ENCODE measurements around the gene TBL3. TPM values are rescaled to one million over a fixed set of nuclear protein-coding genes. Genes with fewer than 3 reads are reported as not detected.

TBL3 gene
- total RNA-seq, 1 experiment from 2014 or later: 34.7 TPM

GRCh38 chr16:1929578-1930337 lies 42.1 kb upstream of the TBL3 start:
- BruUV-seq (replicated peaks): no TSS peak
- peak; percentile 80 to 95 for DNase-seq
- no peaks in the 10 kb centered on the region for H3K9me3 Mint-ChIP-seq (ENCODE audit: unreplicated experiment)
- H3K4me1 ChIP-seq: peaks cover 5% of the 10 kb centered on the region
- POLR2A ChIA-PET: no interaction called here
- H3K4me3 Mint-ChIP-seq (ENCODE audit: unreplicated experiment): peak overlapping the region; percentile 69
- no peaks in the 10 kb centered on the region for H3K27me3 Mint-ChIP-seq (ENCODE audit: insufficient read depth, unreplicated experiment)
- H3K4me1 Mint-ChIP-seq (ENCODE audit: low read depth, unreplicated experiment): no peaks in the 10 kb centered on the region
- no peaks in the 10 kb centered on the region for H3K27me3 ChIP-seq (replicated peaks; ENCODE audit: control insufficient read depth, insufficient read depth, low read length)
- H3K27ac Mint-ChIP-seq (ENCODE audit: unreplicated experiment): no peak overlapping the region
- no peaks in the 10 kb centered on the region for H3K36me3 Mint-ChIP-seq (ENCODE audit: insufficient read depth, unreplicated experiment)
- CTCF ChIA-PET: interaction anchor here (0.5 to 1.5 kb wide), 3 partner anchors 11 to 74 kb away, joined by 3 to 9 read pairs (median 4); no protein-coding TSS in a partner anchor
- H3K4me3 ChIP-seq (ENCODE audit: low read depth, low read length): peak overlapping the region; percentile 63
- H3K9me3 ChIP-seq: no peaks in the 10 kb centered on the region
- TF ChIP-seq CTCF (IDR thresholded peaks at IDR 0.05; ENCODE audit: insufficient read depth in 1 of 2, low read depth in 1 of 2, low read length in 1 of 2, severe bottlenecking in 1 of 2, unreplicated experiment in 1 of 2): peak; percentile 32 to 94
- intact Hi-C loops (cut with micrococcal nuclease; ENCODE audit: unreplicated experiment): loop anchor here (1.0 kb wide), 1 partner anchor 65 kb away; no protein-coding TSS in a partner anchor
- H3K36me3 ChIP-seq (ENCODE audit: control insufficient read depth, insufficient read depth, low read length): no peaks in the 10 kb centered on the region

- Mint-ChIP-seq H3K4me3 (ENCODE audit: unreplicated experiment) (no peak overlapping the region), H3K36me3 (ENCODE audit: insufficient read depth, unreplicated experiment) (no peaks in the 10 kb centered on the region), H3K9me3 (ENCODE audit: unreplicated experiment) (no peaks in the 10 kb centered on the region), H3K4me1 (ENCODE audit: low read depth, unreplicated experiment) (no peaks in the 10 kb centered on the region), H3K27me3 (ENCODE audit: insufficient read depth, unreplicated experiment) (no peaks in the 10 kb centered on the region), H3K27ac (ENCODE audit: unreplicated experiment) (no peak overlapping the region)
- H3K4me1 ChIP-seq: peaks cover 5% of the 10 kb centered on the region
- H3K36me3 ChIP-seq (ENCODE audit: control insufficient read depth, insufficient read depth, low read length): no peaks in the 10 kb centered on the region
- no peaks in the 10 kb centered on the region for H3K27me3 ChIP-seq (replicated peaks; ENCODE audit: control insufficient read depth, insufficient read depth, low read length)
- ChIA-PET POLR2A (no interaction called here), CTCF (no interaction called here)
- no peak overlapping the region for H3K4me3 ChIP-seq (ENCODE audit: low read depth, low read length)
- H3K9me3 ChIP-seq: no peaks in the 10 kb centered on the region
- no peak for DNase-seq
- BruUV-seq (replicated peaks): no TSS peak
- no peak for TF ChIP-seq CTCF (IDR thresholded peaks at IDR 0.05; ENCODE audit: insufficient read depth in 1 of 2, low read depth in 1 of 2, low read length in 1 of 2, severe bottlenecking in 1 of 2, unreplicated experiment in 1 of 2)
- intact Hi-C loops (cut with micrococcal nuclease; ENCODE audit: unreplicated experiment): no loop called here
Measured at GRCh38 chr16:1930338-1930720, 41.5 kb upstream of the TBL3 start.

DNA sequence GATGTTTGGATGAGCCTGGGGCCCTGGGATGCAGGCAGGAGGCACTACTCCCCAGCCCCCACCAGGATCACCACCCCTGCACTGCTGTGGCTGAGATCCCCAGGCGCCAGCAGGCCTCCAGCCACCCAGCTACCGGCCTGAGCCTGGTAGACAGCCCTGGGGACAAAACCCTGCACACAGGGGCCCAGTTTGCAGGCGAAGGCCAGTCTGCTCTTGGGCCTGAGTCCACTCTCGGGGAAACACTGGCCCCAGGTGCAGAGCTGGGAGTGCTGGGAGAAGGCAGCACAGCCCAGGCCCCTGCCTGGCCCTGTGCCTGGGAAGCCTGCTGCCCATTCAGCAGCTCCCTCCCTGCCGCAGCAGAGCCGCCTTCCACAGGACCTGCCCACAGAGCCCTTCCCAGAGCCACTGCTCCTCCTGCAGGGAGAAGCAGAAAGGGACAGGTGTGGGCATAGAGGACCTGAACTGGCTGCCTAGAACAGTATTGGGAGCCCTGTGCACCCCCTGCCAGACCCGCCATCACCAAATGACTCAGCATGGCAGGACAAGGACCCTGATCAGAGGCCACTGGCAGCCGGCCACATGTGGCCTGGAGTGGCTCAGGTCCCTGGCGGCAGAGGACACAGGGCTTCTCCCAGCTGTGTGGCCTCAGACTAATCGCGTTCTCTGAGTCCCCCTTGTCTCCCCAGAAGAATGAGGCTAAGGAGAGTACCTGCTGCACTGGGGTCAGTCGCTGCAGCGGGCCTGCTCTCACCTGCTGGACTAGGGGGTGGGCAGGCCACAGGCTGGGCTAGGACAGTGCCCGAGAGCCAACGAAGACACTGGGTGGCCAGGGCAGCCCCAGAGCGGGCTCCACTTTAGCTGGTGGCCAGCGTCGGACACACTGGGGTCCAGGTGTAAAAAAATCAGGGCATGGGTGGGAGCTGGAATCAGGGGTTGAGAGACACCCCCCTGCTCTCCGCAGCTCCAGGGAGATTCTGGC lies 39.5 kb upstream of the TBL3 start:
- H3K27ac Mint-ChIP-seq (ENCODE audit: unreplicated experiment): no peak overlapping the region
- peak in 1 of 2 experiments; percentile 42 for DNase-seq
- no peaks in the 10 kb centered on the region for H3K27me3 Mint-ChIP-seq (ENCODE audit: insufficient read depth, unreplicated experiment)

More for the DNA sequence above, 39.5 kb upstream of the TBL3 start:
- no peaks in the 10 kb centered on the region for H3K4me1 Mint-ChIP-seq (ENCODE audit: low read depth, unreplicated experiment)
- Histone ChIP-seq H3K36me3 (ENCODE audit: control insufficient read depth, insufficient read depth, low read length) (no peaks in the 10 kb centered on the region), H3K4me1 (peaks cover 5% of the 10 kb centered on the region), H3K27me3 (replicated peaks; ENCODE audit: control insufficient read depth, insufficient read depth, low read length) (no peaks in the 10 kb centered on the region), H3K4me3 (ENCODE audit: low read depth, low read length) (no peak overlapping the region), H3K9me3 (no peaks in the 10 kb centered on the region)
- intact Hi-C loops (cut with micrococcal nuclease; ENCODE audit: unreplicated experiment): no loop called here
- no peaks in the 10 kb centered on the region for H3K9me3 Mint-ChIP-seq (ENCODE audit: unreplicated experiment)
- ChIA-PET POLR2A (no interaction called here), CTCF (interaction anchor here (1.2 to 1.9 kb wide), 2 partner anchors 9 to 68 kb away, joined by 3 to 8 read pairs; no protein-coding TSS in a partner anchor)
- no peak overlapping the region for H3K4me3 Mint-ChIP-seq (ENCODE audit: unreplicated experiment)
- H3K36me3 Mint-ChIP-seq (ENCODE audit: insufficient read depth, unreplicated experiment): no peaks in the 10 kb centered on the region
- peak in 1 of 2 experiments; percentile 38 for TF ChIP-seq CTCF (IDR thresholded peaks at IDR 0.05; ENCODE audit: insufficient read depth in 1 of 2, low read depth in 1 of 2, low read length in 1 of 2, severe bottlenecking in 1 of 2, unreplicated experiment in 1 of 2)
- BruUV-seq (replicated peaks): no TSS peak

Measured in Caco-2 (cell line).